Activated CD4-positive, alpha-beta T cell treated with anti-CD3 and anti-CD28 coated beads for 4 hours (primary cell): ENCODE measurements around the gene LSS.
"Not testable (repeated sequence)": the region's sequence is repeated elsewhere in the genome, so short reads cannot be mapped to it uniquely, and the experiment has no call there.

ENCODE experiments used
- DNase-seq, 2 donors: peaks; one replicate each; pipeline ENCODE4 v3.0.0-alpha.2; 2020

The LSS gene

DNA sequence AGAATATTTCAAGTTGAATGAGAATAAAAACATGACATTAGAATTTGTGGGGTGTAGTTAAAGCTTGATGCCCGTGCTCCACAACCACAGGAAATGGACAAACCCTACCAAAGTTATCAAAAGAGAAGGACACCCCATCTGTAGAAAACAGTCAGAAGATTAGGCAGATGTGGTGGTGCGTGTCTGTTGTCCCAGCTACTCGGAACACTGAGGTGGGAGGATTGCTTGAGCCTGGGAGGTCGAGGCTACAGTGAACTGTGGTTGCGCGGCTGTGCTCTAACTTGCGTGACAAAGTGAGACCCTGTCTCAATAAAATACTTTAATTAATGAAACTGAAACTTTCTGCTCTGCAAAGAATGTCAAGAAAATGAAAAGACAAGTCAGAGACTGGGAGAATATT lies 42.9 kb downstream of the LSS start:
- DNase-seq, result no peak

DNA sequence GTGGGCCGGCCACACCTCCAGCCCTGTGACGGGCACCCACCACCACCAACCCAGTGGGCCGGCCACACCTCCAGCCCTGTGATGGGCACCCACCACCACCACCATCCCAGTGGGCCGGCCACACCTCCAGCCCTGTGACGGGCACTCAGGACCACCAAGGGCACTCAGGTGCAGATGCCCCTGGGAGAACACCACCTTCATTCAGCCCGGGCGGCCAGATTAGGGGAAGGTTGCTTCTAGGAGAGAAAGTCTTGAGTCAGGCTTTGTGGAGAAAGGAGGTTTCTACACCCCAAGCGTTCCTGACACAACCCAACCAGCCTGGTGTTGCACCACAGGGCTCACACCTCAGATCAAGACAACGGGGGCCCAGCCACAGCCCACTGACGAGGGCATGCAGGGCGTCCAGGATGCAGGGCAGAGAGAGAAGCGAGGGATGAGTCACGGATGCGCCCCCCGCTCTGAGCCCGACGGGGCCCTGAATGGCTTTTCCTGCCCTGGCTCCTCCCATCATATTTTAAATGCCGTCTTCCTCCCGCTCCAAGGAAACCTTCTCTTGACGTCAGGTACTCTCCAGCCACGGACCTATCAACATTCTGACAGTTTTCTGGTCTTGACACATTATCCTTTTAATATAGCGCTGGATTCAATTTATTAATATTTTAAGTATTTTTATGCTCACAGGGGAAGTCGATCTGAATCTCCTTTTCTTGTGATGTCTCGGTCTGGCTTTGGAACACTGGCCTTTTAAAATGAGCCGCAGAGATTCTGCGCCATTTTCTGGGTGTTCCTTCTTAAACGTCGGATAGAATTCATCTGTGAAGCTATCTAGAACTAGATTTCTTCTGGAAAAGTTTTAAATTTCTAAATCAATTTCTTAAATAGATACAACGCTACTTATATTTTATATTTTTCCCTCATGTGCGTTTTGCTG lies 43.7 kb downstream of the LSS start:
- peak; percentile 40 to 56 for DNase-seq

DNA sequence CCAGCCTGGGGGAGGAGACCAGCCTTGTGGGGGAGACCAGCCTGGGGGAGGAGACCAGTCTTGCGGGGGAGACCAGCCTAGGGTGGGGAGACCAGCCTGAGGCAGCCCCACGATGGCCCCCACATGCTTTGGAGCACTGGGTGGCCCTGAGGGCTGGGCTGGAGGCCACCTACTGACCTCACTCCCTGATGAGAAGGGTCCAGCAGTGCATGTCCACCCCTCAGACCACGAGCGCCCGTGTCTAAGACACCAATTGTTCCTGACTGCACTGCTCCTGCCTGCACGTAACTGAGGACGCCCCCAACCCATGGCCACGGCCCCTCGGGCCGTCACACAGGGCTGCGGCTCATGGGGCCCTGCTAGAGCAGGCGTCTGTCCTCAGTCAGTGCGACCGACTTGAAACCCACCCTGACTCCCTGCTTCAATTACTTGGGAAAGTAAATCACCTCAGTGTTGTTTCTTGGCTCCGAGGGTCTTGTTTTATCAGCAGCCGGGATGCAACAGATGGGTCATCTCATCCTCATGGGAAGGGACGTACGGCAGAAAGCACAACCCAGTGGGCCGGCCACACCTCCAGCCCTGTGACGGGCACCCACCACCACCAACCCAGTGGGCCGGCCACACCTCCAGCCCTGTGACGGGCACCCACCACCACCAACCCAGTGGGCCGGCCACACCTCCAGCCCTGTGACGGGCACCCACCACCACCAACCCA lies 44.5 kb downstream of the LSS start, which contains the start of gene SPATC1L:
SPATC1L (minus strand) TSS at position 550 of the 715 bp plus-strand sequence. CDS start 1,643 bp downstream, outside the sequence.
- DNase-seq, result peak in 1 of 2 donors; percentile 20

DNA sequence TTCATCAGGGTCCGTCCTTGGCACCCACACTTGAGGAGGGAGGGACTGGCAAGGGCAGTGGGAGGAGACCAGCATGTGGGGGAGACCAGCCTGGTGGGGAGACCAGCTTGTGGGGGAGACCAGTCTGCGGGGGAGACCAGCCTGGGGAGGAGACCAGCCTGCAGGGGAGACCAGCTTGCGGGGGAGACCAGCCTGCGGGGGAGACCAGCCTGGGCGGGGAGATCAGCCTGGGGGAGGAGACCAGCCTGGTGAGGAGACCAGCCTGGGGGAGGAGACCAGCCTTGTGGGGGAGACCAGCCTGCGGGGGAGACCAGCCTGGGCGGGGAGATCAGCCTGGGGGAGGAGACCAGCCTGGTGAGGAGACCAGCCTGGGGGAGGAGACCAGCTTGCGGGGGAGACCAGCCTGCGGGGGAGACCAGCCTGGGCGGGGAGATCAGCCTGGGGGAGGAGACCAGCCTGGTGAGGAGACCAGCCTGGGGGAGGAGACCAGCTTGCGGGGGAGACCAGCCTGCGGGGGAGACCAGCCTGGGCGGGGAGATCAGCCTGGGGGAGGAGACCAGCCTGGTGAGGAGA lies 45.2 kb downstream of the LSS start:
- DNase-seq, result not testable (repeated sequence)

DNA sequence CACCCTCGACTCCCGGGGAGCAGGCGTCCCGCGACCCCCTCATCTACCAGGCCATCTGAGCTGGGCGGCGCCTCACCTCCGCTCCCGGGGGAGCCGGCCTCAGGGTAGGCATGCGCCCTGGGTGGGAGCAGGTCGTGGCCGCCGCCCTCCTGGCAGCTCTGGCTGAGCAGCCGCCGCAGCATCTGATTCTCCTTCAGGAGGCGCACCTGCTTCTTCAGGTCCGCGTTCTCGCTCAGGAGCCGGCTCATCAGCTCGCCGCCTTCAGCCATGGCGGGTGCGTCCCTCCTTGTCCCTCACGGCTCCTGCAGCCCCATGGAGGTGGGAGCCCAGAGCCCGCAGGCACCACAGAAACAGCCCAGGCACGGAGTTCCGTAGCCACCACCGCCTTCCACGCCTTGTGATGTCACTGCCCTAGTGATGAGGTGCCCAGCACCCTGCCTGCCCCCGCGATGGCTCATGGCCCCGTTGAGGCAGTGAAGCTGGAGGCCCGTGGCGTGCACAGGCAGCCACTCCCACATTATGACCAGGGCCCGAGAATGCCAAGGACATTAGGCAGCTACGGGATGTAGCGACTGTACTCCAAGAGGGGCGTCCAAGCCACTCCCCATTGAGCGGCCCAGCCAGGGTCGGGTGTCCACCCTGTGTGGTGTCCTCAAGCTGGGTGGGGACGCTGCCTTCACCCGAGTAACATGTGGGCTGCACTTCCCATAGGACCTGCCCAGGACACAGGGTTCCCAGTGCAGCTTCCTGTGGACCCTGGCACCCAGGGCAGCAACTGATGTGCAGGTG lies 45.8 kb downstream of the LSS start:
- no peak for DNase-seq

DNA sequence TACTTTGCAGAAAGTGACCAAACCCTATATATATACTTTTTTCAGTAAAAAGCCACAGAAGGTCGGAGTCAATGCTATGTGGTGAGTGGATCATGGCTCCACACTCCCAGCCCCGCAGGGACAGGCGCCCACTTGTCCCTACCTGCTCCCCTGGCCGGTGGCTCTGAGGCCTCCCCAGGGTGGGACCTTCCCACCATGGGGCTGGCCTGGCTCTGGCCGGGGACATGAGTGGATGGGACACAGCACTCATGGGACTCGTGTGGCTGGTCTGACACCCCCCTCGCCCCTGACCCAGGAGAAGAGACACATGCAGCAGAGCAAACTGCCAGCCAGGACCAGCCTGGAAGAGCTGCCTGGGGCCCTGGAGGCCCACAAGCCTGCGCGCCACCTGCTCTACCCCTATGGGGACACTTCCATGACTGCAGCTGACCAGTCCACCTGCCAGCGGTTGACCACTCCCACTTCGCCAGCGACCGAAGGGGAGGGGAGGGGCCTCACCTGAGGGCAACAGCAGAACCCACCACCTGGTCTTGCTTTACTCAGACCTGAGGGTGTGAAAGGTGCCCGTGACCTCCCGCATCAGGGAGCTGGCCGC lies 46.5 kb downstream of the LSS start:
- no peak for DNase-seq

DNA sequence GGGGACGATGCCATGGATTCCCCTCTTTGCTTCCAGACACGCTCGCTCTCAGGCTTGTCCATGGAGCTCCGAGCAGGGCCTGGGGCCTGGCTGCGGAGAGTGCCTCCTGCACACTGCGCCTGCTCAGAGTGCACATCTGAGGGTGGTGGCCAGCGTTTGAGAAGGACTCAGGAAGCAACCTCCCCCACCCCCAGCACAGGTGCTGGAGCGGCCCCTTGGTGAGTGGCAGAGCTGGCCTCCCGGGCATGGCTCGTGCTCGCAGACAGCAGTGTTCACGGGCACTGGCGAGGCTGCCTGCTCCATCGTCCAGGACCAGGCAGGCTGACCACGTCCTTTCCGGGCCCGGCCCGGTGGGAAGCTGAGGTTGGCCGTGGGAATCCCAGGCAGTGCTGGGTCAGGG lies 47.1 kb downstream of the LSS start:
- DNase-seq, result no peak

DNA sequence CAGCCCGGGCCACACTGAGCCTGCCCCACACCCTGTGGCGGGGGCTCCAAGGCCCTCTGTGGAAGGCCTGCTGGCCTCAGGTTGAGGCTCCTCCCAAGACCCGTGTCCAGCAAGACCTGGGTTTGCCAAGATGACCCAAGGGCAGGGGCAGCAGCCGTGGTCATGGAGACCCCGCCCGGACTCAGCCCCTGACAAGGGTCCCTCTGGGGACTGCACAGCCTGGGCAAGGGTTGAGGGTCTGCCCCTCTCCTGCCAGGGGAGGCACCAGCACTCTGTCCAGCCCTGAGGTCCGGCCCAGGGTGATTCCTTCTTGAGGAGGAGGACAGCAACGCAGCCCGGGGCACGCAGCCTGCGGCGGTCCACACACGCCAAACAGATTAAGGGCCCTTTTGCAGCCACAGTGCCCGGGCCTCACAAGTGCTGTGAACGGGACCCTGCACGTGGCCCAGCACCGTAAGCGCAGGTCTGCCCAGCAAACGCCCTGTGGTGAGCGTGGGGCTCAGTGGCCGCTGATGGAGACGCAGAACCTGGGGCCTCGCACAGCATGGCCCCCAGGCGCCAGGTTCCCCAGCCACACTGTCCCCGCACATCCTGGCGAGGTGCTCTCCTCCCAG lies 47.7 kb downstream of the LSS start:
- DNase-seq, result no peak

DNA sequence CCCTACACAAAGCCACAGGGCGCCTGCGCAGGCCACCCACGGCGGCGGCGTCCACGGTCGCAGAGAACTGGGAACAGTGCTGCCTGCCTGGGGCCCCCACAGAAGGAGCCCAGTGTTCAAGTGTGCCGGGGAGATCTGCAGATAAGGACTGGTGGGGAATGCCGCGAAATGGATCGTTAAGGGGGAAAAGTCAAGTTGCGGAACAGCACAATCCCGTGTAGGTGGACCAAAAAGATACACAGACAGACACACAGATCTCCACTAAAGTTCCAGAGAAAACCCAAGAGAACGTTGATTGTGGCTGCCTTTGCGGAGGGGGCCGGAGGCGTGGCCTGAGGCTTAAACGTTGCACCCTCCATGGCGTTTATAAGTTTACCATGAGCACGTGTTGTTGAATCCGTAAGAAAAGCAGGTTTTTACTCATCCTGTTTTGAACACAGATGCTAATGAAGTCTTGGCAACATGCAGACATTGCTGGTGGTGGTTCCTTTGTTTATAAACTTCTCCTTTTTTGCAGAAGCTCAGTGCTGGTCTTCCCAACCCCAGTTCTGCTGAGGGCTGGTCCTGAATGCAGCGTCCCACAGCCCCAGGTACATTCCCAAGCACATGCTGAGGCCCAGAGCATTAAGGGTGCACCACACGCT lies 48.4 kb downstream of the LSS start:
- no peak for DNase-seq

DNA sequence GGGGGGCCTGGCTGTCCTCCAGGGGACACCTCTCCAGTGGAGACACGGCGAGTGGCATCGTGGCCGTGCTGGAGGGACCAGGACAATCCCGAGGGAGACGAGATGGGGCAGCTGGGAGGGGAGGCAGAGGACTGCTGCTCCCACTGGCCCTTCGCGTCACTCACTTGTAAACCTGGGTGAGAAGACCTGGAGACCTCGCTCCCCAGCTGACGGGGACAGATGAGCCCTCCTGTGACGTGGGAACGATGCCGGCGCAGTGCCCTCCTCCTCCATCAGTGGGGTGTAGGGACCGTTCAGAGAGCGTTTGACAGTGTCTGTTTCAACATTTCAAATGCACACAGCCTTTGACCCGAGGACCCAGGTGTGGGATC lies 48.9 kb downstream of the LSS start:
- DNase-seq, result no peak

DNA sequence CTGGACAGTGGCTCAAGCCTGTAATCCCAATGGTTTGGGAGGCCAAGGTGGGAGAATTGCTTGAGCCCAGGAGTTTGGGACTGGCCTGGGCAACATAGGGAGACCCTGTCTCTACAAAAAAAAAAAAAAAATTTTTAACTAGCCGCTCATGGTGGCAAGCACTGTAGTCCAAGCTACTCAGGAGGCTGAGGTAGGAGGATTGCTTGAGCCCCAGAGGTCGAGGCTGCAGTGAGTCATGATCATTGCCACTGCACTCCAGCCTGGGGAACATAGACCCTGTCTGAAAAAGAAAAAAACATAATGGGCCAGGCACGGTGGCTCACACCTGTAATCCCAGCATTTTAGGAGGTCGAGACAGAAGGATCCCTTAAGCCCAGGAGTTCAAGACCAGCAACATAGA lies 49.6 kb downstream of the LSS start:
- DNase-seq, result no peak

DNA sequence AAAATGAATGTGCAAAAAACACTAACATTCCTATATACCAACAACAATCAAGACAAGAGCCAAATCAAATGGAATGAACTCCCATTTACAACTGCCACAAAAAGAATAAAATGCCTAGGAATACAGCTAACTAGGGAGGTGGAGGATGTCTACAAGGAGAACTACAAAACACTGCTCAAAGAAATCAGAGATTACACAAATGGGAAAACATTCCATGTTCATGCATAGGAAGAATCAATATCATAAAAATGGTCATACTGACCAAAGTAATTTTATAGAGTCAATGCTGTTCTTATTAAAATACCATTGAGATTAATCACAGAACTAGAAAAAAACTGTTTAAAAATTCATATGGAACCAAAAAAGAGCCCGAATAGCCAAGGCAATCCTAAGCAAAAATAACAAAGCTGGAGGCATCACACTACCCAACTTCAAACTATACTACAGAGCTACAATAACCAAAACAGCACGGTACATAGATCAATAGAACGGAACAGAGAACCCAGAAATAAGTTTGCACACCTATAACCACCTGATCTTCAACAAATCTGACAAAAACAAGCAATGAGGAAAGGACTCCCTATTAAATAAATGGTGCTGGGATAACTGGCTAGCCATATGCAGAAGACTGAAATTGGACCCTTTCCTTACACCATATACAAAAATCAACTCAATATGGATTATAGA lies 52.0 kb downstream of the LSS start:
- not testable (repeated sequence) for DNase-seq

DNA sequence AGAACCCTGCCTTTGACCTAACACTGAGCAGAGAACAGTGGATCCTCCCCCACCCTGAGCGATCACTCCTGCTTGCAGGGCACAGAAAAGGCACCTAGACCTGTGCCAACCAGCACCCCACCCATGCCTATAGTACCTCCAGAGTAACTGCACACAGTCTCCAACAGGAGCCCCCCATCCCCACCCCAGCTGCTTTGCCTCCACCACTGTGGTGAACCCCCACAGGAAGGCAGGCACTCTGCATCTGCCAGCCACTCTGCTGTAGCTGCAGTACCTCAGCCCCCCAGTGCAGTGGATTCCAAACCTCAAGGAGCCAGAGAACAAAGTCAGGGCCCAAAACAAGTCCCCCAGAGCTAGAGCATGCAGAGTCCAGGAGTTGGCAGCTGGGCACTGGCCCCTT lies 55.0 kb downstream of the LSS start:
- no peak for DNase-seq

DNA sequence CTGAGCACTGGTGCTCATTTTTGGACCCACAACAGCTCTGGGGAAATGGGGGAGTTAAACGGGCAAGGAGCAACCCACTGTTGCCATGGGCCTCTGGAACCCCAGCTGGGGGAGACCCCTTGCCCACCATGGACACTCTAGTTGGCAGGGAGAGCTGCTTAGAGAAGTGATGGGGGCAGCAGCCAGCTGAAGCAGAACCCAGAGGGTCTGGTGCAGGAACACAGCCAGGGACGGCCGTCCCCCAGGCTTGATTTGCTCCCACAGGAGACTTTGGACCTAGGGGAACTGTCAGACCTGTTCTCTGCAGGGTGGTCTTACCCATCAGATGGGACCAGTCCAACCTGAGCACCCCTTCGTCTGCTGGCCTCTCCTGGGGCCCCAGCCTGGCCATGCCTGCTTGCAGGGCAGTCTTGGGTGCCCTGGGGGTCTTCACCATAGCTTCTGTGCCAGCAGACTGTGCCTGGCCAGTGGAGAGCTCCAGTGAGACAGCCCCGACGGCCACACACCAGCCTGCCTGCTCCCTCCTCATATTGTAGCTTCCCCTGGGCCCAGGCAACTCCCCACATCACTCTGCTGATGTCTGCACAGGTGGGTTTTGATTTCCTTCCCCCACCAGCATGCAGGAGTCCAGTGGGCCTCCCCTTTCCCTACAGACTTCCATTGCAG lies 55.6 kb downstream of the LSS start:
- no peak for DNase-seq

DNA sequence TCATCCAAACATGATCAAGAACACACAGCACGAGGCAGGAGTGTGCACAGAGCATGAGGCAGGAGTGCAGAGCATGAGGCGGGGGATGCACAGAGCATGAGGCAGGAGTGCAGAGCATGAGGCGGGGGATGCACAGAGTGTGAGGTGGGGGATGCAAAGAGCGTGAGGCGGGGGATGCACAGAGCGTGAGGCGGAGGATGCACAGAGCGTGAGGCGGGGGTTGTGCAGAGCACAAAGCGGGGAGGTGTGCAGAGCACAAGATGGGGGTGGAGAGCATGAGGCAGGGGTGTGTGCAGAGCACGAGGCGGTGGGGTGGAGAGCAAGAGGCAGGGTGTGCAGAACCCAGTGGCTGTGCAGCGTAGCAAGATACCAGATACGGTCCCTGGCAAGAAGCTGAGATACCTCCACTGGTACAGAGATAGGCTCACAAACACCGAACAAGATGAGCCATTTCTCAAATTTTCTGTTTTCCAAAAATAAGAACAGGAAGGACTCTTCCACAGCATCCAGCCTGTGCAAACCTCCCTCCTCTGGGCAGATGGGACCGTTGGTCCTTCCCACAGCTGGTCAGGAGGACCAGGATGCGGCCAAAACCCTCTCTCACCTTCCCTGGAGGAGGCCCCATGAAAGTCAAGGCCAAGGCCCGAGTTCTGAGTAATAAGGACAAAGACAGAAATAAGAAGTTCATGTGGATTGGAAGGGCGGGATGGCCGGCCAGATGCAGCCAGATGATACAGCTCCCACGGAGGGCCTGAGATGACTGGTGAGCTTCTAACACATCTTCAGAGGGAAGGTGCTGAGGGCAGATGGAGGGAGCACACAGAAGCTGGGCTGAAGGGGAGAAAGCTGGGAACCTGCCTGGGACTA lies 56.3 kb downstream of the LSS start:
- no peak for DNase-seq

DNA sequence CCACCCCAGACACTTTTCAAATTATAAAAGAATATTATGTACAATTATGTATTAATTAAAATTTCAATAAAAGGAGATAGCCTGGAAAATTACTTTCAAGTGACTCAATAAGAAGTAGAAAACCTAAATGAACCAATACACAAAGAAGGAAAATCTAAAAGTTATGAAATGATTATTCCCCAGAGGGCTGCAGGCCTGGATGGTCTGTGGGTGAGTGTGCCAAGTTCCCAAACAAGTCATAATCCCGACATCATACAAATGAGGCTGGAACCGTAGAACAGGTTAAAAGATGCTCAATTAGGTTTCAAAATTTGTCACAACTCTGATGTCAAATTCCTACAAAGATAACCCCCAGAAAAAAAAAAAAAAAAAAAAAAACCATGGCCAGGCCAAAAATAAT lies 57.0 kb downstream of the LSS start:
- no peak for DNase-seq

DNA sequence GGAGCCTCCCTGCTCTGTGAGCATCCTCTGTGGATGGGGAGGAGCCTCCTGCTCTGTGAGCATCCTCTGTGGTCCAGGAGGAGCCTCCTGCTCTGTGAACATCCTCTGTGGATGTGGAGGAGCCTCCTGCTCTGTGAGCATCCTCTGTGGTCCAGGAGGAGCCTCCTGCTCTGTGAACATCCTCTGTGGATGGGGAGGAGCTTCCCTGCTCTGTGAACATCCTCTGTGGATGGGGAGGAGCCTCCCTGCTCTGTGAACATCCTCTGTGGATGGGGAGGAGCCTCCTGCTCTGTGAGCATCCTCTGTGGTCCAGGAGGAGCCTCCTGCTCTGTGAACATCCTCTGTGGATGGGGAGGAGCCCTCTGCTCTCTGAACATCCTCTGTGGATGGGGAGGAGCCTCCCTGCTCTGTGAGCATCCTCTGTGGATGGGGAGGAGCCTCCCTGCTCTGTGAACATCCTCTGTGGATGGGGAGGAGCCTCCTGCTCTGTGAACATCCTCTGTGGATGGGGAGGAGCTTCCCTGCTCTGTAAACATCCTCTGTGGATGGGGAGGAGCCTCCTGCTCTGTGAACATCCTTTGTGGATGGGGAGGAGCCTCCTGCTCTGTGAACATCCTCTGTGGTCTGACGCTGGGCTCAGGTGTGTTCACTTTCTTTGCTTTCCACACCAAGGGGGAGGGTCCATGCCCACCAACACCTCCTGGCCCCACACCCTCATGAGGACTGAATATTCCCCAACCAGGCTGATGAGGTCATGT lies 58.0 kb downstream of the LSS start:
- not testable (repeated sequence) for DNase-seq

DNA sequence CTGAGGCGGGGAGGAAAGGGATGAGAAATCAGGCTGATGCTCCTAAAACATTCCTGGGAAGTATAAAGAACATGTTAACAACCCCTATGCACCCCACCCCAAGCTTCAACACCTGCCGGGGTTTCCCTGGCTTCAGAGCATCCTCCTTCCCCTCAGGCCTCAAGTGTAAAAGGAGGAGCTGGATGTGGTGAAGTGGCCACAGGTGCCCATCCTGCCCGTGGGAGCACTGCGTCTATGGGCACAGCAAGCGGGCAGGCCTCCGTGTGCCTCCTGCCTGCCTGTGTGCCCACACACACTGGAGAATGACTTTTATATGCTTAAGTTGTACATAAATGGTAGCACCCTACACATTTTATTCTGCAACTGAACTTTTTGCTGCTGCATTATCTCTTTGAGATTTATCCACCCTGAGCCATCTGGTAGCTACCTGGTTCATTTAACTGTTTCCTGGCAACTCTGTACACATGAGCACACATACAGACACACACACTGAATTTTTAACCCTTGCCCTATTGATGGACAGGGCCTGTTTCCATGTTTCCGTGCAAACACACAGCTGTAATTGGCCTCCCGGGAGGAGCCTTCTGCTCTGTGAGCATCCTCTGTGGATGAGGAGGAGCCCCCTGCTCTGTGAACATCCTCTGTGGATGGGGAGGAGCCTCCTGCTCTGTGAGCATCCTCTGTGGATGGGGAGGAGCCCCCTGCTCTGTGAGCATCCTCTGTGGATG lies 59.8 kb downstream of the LSS start:
- no peak for DNase-seq
